Activated CD4-positive, alpha-beta T cell treated with anti-CD3 and anti-CD28 coated beads, Interleukin-2, amount 50 U/mL, for 4 hours (primary cell): Measurements from ENCODE around the gene DNMT3A.
A peak's percentile ranks its signal among the peaks of the same experiment; 100 is the strongest.
"Not testable (repeated sequence)": the region's sequence is repeated elsewhere in the genome, so short reads cannot be mapped to it uniquely, and the experiment has no call there.

ENCODE experiments used
- DNase-seq, 2 experiments: peaks; one replicate each; pipeline ENCODE4 v3.0.0-alpha.2; 2020

The DNMT3A gene

DNA sequence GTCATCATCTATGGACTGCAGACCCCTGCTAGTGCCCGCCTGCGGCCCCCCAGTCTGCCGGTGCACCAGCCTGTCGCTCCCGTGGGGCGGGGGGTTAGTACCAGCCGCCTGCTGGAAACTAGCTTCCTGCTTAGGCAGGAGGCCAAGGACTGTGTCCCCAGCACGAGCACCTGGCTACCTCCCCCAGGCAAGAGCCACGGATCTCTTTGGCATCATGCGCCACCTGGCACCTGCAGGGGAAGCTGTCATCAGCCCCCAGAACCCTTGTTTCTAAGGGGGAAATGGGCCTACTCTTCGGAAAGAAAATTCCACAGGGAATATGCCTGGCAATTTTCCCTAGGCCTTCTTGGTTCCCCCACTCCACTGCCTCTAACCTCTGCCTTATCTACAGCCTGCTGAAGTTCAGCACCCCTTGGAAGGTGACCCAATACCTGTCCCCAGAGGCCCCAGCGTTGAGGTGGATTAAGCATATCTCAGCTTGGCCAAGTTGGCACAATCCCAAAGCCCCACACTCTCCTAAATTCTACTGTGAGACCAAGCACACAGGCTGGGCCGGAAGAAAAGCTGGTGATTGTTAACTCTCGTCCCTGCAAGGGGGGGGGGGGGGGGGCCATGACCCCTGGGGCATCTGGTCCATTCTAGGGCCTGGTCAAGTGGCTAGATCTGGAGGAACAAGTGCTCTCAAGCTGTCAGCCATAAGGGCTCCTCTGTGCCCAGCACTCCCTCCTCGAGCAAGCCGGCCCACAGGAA lies 111.4 kb downstream of the DNMT3A start:
- DNase-seq, result no peak

DNA sequence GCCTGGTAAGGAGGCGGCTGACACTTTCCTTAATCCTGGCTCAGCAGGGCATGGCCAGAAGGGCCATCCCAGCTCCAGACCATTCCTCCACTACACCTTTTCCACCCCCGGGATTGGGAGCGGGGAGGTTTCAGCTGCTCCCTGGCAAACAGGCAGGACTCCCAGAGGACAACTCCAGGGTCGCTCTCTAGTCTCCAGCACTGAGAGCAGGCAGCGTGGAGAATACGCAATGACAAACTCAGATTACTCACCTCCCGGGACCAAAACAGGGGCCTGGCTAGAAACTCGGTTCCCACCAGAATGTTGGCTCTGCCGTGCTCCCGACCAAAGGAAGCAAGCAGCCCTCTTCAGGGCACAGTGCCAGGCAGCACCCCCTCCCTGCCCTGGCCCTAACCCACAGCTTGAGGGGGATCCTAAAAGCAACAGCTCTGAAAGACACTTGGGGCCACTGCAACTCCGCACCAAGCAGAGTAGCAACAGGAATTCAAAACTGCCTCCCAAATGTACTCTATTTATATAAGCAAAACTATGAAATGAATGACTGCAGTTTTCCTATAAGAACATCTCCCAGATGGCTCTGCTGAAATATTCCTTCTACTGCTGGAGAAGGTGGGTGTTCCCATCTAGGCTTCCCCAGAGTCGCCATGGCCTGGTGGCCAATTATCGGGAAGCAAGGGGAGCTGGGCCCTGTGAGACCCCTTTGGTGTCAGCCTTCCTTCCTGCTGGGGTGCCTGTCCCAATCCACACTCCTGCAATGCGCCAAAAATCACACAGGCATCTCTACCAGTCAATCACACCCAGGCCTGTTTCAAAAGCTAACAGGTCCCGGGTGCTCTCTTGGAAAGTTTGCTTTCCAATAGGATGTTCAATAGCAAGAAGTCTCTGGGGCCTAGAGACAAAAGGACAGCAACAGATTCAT lies 112.2 kb downstream of the DNMT3A start:
- DNase-seq, result no peak

DNA sequence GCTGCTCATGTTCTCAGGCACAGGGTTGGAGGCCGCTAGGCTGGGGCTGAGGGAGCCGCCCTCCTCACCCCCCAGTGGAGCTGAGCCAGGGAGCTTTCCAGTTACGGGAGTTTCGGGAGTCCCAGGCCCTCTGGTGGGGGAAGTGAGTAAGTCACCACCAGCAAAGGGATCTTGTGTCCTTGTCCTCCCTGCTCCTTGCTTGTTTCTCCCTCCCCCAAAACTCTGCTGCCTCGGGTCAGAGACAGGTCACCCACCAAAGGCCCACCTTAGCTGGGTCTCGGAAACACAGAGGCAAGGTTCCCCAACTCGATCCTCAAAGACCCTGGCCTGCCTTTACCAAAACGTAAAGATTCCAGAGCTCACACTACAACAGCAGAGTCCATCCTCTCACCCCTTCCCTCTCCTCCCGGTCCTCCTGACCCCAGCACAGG lies 112.9 kb downstream of the DNMT3A start:
- DNase-seq, result no peak

DNA sequence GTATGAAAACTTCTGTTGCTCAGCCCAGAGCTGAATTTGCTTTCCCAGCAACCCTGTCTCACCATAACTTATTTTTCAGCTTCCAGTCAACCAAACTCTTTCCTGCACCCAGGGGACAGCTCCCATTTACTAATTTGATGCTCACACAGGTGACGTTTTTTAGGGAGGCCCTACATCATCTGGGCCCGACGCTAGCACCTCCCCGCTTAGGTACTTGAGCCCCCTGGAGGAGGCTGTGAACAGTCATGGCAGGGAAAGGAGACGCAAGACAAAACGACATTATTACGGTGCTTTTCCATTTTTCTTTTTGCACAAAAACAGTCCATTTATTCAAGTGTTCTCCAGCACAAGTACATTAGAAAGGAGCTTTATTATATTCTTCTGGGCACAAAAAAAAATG lies 114.1 kb downstream of the DNMT3A start:
- DNase-seq, result no peak

DNA sequence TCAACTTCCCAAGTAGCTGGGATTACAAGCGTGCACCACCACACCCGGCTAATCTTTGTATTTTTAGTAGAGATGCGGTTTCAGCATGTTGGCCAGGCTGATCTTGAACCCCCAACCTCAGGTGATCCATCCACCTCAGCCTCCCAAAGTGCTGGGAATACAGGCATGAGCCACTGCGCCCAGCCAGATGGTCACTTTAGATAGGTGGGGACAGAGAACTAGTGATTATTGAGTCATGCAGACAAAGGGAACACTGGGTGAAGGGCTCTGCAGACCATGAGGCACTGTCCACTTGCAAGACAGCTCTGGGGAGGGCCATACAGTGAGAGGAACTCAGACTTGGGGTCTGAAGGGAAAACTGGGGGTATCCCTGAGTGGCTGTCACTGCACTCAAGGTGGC lies 114.9 kb downstream of the DNMT3A start:
- no peak for DNase-seq

DNA sequence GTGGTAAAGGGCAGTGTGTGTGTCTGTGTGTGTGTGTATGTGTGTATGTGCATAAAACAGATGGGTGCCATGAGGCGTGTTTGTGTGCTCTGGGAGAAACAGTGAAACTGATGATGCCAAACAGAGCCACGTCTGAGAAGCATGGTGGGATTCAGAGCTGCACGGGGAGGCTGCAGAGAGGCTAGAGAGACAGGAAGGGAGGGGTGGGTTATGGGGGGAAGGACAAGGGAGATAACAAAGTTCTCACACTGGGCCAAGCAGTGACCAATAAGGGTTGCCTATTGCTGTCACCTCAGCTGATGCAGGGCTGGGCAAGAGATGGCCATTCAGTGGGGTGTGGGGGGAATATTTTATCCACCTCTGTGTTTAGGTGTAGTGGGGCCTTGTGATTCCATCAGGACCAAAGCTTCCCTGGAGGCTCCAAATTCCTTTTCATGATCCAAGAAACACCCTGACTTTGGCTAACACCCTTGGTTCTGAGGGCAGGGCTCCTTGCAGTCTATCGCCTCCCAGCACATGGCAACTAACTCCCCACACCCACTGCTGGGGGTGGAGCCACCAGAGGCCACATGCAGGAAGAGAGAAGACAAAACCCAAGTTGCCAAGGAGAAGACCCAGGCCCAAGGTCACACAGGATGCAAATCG lies 119.1 kb downstream of the DNMT3A start:
- DNase-seq, result no peak

DNA sequence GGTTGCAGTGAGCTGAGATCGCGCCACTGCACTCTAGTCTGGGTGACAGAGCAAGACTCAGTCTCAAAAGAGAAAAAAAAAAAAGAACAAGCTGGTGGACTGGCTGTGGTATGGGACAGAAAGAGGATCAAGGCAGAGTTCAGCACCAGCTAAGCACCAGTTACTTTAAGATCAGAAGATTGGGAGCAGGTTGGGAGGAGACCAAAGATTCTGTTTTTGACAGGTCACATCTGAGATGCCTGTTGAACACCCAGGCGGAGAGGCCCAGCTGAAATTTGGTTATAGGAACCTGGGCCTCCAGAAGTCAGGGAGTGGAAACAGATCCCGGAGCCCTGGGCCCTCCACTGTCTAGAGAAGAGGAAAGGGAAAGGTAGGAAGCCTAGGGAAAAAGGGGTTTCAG lies 120.1 kb downstream of the DNMT3A start:
- no peak for DNase-seq

DNA sequence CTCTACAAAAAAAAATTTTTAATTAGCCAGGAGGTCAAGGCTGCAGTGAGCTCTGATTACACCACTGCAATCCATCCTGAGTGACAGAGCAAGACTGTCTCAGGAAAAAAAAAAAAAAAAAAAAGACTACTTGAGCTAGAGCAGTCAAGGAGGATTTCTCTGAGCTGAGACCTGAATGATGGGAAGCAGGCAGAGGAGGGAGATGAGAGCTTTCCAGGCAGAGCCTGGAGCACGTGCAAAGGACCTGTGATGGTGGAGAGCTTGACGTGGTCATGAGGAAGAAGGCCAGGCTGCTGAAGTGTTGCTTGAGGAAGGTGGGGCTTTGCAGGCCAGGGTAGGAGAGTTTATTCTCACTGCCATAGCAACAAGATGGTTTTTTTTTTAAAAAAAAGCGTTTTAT lies 121.4 kb downstream of the DNMT3A start:
- no peak for DNase-seq

DNA sequence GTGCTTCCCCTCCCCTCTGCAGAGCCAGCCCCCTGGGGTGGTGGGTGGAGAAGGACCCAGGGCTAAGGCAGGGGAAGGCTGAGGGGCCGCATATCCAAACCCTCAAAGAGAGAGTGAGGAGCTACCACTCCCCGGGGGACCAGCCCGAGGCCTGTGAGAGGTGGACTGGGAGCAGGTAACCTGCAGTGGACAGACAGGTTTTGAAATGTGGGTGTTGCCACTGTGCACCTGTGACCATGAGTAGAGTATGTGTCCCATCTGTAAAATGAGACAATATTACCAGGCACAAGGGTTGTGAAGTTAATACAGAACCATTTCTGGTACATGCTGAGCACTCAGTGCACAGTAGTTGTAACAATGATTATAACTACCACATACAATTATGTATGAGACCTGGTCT lies 122.1 kb downstream of the DNMT3A start:
- no peak for DNase-seq

DNA sequence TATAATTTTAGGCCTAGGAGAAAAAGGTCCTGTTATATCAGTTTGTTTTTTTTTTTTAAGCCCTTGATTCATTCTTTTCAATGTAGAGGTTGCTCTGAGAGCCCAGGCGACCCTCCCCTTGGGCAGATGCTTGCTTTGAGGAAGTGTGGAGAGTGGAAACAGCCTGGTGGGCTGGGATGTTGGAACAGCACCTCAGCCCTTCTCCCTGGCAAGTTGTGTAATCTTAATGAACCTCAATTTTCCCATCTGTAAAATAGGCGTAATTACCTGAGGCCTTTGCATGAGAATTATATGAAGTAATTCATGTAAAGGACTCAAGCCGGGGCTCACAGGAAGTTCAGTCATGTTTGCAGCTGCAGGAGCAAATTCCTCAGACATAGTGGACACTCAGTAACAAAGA lies 123.6 kb downstream of the DNMT3A start:
- DNase-seq, result no peak

DNA sequence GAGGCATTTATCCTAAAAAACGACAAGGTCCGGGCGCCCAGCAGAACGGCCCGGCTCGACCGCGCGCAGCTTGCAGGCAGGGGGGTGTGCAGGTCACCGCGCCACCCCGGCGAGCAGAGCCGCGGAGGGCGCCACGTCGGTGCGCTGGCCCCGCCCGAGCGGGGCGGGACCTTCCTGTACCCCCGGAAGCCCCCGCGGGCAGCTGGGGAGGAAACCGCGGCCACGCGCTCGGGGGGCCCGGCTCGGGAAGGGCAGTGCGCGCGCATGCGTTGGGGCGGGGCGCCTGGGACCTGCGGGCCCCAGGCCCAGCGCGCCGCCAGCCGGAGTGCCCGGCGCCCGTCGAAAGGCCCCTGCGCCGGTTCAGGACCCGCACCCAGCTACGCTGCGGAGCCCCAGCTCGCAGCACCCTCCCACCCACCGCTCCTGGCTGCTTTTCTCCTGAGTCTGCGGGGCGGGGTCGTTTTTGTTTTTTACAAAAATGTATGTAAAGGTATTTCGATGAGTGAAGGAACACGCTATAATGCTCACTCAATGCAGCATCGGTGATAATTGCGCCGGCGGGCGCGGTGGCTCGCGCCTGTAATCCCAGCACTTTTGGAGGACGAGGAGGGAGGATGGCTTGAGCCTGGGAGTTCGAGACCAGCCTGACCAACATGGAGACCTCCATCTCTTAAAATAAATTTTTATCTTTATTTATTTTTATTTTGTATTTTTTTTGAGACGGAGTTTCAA lies 125.6 kb downstream of the DNMT3A start:
- DNase-seq, result peak; percentile 64 to 70

DNA sequence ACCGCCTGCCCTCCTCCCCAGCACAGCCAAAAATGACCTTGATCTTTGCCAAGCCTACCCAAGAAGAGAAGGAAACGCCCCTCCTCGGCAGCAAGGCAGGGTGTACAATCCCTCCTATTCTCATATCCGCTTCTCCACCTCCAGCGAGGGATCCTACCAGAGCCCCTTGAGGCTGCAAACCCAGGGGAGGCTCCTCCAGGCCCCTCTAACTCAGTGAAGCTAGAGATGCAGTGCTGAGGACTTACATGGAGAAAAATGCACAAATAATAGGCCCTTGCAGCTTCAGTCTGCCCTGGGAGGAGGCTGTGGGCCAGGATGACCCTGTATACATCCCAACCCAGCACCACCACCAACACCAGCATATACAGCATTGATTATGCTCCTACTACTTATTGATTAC lies 126.5 kb downstream of the DNMT3A start:
- DNase-seq, result no peak

DNA sequence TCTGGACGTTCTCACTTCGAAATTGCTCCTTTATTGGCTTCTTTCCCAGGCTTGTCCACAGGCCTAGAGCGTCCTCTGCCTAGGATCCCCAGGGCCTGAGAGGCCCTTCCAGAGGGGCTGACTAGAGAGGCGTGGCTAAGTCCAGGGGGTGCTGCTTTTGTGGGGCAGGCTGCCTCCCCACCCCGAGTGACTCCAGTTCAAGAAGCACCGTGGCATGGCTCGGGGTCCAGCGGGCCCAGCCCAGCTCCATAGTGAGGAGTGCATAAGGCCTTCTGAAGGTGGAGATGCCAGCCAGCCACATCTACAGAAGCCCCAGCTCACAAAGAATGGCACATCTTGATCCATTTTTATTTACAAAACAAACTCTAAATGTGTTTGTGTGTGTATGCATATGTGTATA lies 128.5 kb downstream of the DNMT3A start:
- DNase-seq, result no peak

DNA sequence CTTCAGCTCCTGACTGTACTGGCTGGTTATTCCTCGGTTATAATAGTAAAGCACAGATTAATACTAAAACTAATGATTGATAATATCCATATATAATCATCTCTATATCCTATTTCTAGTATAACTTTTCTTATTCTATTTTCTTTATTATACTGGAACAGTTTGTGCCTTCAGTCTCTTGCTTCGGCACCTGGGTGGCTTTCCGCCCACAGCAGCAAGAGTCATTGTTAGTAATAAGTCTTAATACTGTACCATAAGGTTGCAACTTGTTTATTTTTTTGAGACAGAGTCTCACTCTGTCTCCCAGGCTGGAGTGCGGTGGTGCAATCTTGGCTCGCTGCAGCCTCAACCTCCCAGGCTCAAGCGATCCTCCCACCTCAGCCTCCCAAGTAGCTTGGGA lies 130.8 kb downstream of the DNMT3A start:
- not testable (repeated sequence) for DNase-seq

DNA sequence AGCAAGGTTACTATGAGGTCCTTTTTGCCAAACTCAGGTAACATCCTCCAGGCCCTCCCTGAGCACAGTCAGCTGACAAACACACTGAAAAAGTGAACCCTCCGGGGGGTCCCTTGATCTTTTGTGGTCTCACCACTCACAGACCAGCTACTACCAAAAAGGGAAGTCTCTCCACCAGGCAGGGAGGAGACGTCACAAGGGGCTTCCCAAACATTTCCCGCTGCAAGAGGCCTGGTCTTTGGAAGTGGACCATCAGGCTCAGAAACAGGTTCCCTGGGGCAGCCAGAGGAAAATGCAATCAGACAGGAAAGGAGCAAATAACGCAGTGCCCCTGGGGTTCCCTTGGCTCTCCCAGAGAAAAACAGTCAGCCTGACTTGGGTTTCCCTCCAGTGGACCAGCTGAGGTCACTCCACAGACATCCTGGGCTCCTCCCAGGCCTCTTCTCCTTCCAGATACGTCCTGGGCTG lies 134.6 kb downstream of the DNMT3A start:
- DNase-seq, result no peak

DNA sequence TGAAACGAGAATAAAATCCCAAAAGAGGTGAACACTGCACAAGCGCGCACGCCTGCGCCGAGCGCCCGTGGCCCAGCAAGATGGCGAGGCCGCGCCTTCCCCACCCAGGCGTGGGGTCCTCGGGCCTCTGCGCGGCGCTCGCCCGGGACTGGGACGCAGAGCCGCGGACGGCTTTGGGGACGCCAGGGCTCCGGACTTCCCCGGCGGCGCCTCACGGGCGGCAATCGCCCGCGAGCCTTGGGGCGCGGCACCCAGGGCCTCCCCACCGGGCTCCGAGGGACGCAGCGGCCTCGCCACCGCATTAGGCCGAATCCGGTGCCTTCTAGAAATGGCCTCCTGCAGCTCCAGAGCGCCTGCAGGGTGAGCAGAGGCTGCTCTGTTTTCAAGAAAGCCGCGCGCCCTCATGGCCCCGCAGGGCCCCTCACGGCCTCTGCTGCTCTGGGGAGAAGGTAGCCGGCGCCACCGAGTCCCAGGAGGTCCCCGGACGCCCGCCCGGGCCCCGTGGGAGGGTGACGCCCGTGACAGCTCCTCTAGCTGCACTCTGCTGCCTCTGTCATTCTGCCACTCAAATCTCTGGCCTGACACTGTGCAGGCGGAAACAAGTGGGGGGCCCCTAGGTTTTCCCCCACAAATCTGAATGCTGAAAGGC lies 137.4 kb downstream of the DNMT3A start:
- DNase-seq, result no peak

DNA sequence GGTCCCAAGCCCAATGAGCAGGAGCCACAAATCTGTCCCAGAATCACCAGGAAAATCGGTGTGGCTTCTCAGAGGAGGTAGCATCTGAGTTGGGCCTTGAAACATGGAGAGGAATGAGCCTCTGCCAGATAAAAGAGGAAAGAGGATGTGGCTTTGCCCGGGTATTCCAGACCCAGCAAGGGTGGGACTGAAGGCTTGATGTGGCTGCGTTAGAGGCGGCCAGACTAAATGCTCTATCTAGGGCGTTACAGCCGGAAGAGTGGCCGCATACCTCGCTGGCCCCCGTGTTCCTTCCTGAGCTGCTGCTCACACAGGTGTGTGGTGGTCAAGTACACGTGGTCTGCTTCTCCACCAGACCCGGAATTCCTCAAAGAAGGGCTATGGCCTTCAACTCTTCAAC lies 139.4 kb downstream of the DNMT3A start:
- DNase-seq, result no peak

DNA sequence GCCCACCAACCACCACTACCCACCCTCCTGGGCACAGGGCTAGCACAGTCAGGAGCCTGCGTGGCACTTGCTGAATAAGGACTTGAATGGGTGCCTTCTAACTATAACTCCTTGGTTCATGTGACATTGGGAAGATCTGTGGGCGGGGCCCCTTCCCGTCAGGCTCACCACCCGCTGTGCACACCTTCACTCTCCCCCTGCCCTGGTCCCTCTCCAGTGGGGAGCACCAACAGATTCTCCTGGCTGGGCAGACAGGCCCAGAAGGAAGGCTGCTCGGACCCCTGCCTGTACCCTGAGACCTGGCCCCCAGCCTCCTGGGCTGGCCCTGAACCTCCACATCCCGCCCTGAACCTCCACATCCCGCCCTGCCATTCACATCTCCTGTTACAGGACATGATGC lies 139.9 kb downstream of the DNMT3A start:
- DNase-seq, result no peak

DNA sequence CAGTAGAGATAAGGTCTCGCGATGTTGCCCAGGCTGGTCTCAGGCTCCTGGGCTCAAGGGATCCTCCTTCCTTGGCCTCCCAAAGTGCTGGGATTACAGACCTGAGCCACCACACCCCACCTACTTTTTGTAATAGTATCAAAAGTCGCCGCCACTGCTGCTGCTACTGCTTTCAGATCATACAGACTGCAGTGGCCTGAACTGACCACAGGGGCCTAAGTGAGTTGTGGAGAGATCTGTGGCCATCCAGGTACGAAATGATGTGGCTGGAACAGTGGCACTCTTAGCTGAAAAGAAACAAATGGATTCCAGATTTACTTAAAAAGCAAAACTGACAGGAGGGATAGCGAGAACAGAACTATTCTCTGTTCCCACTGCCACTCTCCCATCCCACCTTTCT lies 140.5 kb downstream of the DNMT3A start:
- DNase-seq, result no peak

DNA sequence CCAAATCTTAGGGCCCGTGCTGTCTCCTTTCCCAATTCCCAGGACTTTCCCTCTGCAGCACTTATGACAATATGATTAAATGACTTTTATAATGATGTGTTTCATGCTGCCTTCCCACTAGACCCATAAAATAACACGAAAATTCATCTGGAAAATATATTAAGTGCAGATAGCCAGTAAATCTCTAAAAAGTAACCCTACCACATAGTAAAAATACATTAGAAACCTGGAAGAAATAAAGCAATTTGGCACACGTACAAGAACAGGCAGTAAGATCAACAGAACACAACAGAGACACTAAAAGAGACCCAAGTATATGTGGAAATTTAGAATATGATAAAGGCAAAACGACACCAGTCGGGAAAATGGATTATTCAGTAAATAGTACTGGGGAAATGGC lies 143.1 kb downstream of the DNMT3A start:
- no peak for DNase-seq

DNA sequence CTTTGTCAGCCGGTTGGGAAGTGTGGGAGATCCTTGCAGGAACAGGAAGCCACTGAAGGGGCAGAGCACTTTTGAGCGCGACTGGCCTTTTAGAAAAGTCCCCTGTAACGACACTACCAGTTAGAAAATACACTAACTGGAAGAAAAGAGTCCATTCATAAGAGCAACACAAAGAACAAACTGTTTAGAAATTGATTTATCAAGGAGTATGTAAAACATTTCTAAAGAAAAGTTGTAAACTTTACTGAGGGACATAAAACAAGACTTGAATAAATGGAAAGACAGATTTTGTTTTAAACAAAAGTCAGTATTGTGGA lies 143.6 kb downstream of the DNMT3A start:
- no peak for DNase-seq
